Lung (tissue), 12 donors: ENCODE results near the gene NDUFA11. TPM values are rescaled to one million over a fixed set of nuclear protein-coding genes. Genes with fewer than 3 reads are reported as not detected.
A peak's percentile ranks its signal among the peaks of the same experiment; 100 is the strongest.
"Not testable (repeated sequence)": the region's sequence is repeated elsewhere in the genome, so short reads cannot be mapped to it uniquely, and the experiment has no call there.

Experiments
- ATAC-seq: fragments of 200-7000 bp; cut with Tn5 transposase; one replicate; pipeline ENCODE4 v1.9.1; 2020; ENCODE audit warnings: moderate number of reproducible peaks; ENCODE audit not compliant: insufficient read depth, low FRiP score
- DNase-seq, 3 donors: peaks; one replicate each; pipeline ENCODE4 v3.0.0-alpha.2; 2013 to 2017
- H3K27ac ChIP-seq, 2 donors: one replicate each; pipeline ENCODE4 v1.5.1; 2013; ENCODE audit warnings: mild to moderate bottlenecking in 2 of 2, moderate library complexity in 2 of 2, control low read depth in 1 of 2, inconsistent platforms in 1 of 2, low read depth in 1 of 2, low read length in 1 of 2
- H3K27me3 ChIP-seq, 3 donors: one replicate each; pipeline ENCODE4 v1.5.1; 2013; ENCODE audit warnings: low read length in 2 of 3; ENCODE audit not compliant: control insufficient read depth in 3 of 3, insufficient read depth in 3 of 3
- H3K36me3 ChIP-seq, 4 donors: one replicate each; pipeline ENCODE4 v1.5.1; 2013; ENCODE audit warnings: low read length in 4 of 4, mild to moderate bottlenecking in 1 of 4, moderate library complexity in 1 of 4; ENCODE audit not compliant: control insufficient read depth in 4 of 4, insufficient read depth in 4 of 4
- H3K4me1 ChIP-seq, 5 donors: one replicate each; pipeline ENCODE4 v1.5.1; 2013; ENCODE audit warnings: low read length in 5 of 5, mild to moderate bottlenecking in 2 of 5, moderate library complexity in 1 of 5; ENCODE audit not compliant: control insufficient read depth in 5 of 5, insufficient read depth in 5 of 5
- H3K4me3 ChIP-seq: one replicate; pipeline ENCODE4 v1.5.1; 2013; ENCODE audit warnings: mild to moderate bottlenecking, control low read depth, moderate library complexity
- H3K9ac ChIP-seq, 2 donors: one replicate each; pipeline ENCODE4 v1.5.1; 2013; ENCODE audit warnings: low read length in 2 of 2, control low read depth in 1 of 2; ENCODE audit not compliant: insufficient read depth in 1 of 2
- H3K9me3 ChIP-seq, 4 donors: one replicate each; pipeline ENCODE4 v1.5.1; 2013; ENCODE audit warnings: low read length in 3 of 4, mild to moderate bottlenecking in 1 of 4, moderate library complexity in 1 of 4; ENCODE audit not compliant: control insufficient read depth in 4 of 4, insufficient read depth in 3 of 4
- CTCF ChIP-seq: IDR thresholded peaks from 2 replicates; pipeline ENCODE4 v1.5.1; 2012; ENCODE audit warnings: mild to moderate bottlenecking; ENCODE audit errors: control extremely low read depth, extremely low read depth
- WGBS, 2 donors: extraction: QIAGEN DNeasy Blood & Tissue Kit; methylation state at CpG; one replicate each; pipeline ENCODE4 v1.1.7; 2013; 5-methylcytosine and 5-hydroxymethylcytosine counted together
- polyA plus RNA-seq, 2 donors: library from polyadenylated mRNA; stranded (reverse); fragments of 200-250 nt; gene quantifications; one replicate each; pipeline ENCODE4 v1.2.1, GENCODE V29; 2013
- total RNA-seq, 2 donors: library from RNA; depleted of rRNA in 1 of 2; stranded (reverse); fragments of >200 nt in 1 of 2; gene quantifications; one replicate each; pipeline ENCODE4 v1.2.1, GENCODE V29; 2014 to 2021
- donor health status: control.
- donor health status: control.
- donor health status: Bipolar disorder and iron deficiency.
- donor health status: healthy.
- donor health status: DM: yes; HTN: yes; CAD: no.

NDUFA11 gene
- total and polyA plus RNA-seq, 4 donors = 52.5 to 344 (median 278) TPM

DNA sequence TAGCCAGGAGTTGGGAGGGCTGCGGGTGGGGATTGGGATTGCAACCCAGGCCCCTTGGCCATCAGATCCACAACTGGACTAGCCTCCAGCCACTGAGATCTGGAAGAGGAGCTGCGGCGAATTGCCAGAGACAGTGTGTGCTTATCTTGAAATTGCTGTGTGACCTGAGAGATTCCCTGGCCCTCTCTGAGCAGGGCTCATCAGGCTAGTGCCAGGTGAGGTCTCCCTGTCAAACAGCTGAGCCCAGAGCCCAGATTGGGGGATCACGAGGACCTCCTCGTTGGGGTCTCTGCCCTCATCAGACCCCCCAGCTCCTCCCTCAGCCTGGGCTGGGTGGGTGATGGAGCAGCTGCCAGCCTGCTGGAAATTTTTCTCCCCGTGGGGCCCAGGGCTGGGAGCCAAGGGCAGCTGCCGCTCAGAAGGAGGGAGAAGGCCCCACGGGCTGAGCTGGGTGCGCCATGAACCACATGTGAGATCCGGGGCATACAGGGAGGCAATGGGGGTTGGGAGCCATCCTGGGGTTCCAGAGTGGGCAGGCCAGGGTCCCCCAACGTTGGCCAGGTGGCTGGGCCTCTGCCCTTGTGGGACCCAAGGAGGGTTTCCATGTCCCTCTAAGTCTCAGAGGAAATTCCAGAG, 40.4 kb downstream of the NDUFA11 start:
- Histone ChIP-seq H3K27me3 (no peaks in the 10 kb centered on the region), H3K4me1 (no peaks in the 10 kb centered on the region), H3K4me3 (no peak overlapping the region), H3K27ac (no peak overlapping the region), H3K9ac (no peak overlapping the region), H3K36me3 (no peaks in the 10 kb centered on the region), H3K9me3 (no peaks in the 10 kb centered on the region)
- no peak for TF ChIP-seq CTCF
- DNase-seq (no peak), ATAC-seq (no peak)
- 70 to 72% methylated on average over 11 of the region's 11 CpGs for WGBS, 2 donors

DNA sequence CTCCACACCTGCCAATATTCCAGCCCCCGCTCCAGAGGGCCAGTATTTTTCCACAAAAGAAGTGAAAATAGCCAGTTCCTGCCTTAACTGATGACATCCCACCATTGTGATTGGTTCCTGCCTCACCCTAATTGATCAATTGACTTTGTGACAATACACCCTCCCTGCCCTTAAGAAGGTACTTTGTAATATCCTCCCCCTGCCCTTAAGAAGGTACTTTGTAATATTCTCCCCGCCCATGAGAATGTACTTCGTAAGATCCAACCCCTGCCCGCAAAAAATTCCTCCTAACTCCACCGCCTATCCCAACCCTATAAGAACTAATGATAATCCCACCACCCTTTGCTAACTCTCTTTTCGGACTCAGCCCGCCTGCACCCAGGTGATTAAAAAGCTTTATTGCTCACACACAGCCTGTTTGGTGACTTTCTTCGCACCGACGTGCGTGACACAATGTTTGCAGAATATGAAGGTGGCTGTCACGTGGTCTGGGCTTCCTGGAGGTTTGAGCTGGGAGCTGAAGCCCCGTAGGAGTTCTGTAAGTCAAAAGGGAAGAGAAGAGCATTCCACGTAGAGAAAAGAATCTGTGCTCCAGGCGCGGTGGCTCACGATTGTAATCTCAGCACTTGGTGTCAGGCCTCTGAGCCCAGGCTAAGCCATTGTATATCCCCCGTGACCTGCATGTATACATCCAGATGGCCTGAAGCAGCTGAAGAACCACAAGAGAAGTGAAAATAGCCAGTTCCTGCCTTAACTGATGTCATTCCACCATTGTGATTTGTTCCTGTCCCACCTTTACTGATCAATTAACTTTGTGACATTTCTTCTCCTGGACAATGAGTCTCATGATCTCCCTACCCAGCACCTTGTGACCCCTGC, 46.1 kb downstream of the NDUFA11 start:
- WGBS, 2 donors = 79 to 84% methylated on average over 18 of the region's 18 CpGs
- TF ChIP-seq CTCF = no peak
- peak in 1 of 3 donors; percentile 42 for DNase-seq

DNA sequence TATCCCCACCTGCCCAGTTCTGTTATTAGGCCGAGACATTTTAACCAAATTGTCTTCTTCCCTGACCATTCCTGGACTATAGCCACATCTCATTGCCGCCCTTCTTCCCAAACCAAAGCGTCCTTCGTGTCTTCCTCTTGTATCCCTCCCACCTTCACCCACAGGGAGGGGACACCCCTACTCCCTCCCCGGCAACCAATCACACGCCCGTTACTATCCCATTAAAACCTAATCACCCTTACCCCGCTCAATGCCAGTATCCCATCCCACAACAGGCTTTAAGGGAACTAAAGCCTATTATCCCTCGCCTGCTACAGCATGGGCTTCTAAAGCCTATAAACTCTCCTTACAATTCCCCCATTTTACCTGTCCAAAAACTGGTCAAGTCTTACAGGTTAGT, 48.4 kb downstream of the NDUFA11 start:
- H3K4me3 ChIP-seq, H3K9ac ChIP-seq, H3K9me3 ChIP-seq, DNase-seq, H3K36me3 ChIP-seq, ATAC-seq, H3K27ac ChIP-seq, H3K27me3 ChIP-seq: not testable (repeated sequence)
- WGBS, 2 donors = 89 to 95% methylated on average over 9 of the region's 9 CpGs
- peaks cover 0 to 13% (median 3%) of the 10 kb centered on the region in 5 donors for H3K4me1 ChIP-seq

More for the DNA sequence above, 46.1 kb downstream of the NDUFA11 start:
- Histone ChIP-seq H3K27me3 (no peaks in the 10 kb centered on the region), H3K4me3 (no peak overlapping the region), H3K27ac (no peak overlapping the region), H3K9me3 (peaks cover 0 to 2% (median 0%) of the 10 kb centered on the region in 4 donors), H3K36me3 (no peaks in the 10 kb centered on the region), H3K4me1 (no peaks in the 10 kb centered on the region), H3K9ac (no peak overlapping the region)
- no peak for ATAC-seq

DNA sequence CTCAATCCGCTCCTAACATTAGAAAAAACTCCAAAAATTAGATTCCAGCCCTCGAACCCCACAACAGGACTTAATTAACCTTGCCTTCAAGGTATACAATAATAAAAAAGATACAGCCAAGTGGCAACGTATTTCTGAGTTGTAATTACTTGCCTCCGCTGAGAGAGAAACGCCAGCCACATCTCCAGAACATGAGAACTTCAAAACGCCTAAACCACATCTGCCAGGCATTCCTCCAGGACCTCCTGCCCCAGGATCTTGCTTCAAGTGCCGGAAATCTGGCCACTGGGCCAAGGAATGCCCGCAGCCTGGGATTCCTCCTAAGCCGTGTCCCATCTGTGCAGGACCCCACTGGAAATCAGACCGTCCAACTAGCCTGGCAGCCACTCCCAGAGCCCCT, 49.5 kb downstream of the NDUFA11 start:
- peaks cover 0 to 13% (median 5%) of the 10 kb centered on the region in 5 donors for H3K4me1 ChIP-seq
- H3K36me3 ChIP-seq, H3K4me3 ChIP-seq, H3K9ac ChIP-seq, H3K27me3 ChIP-seq, H3K27ac ChIP-seq, H3K9me3 ChIP-seq, DNase-seq, ATAC-seq: not testable (repeated sequence)
- 85 to 87% methylated on average over 10 of the region's 10 CpGs for WGBS, 2 donors
